A673 (cell line): Measurements from ENCODE around the gene HIPK3. TPM values are rescaled to one million over a fixed set of nuclear protein-coding genes. Genes with fewer than 3 reads are reported as not detected.

Experiments used
- BruUV-seq: library from RNA; stranded (reverse); fragments of 400-500 nt; replicated peaks from 2 replicates; lab custom pipeline; 2021; lab: Mats Ljungman, UMichigan
- CTCF ChIA-PET: fragments of 300-600 bp; sonication (Branson Sonifier 250); formaldehyde crosslinking; loops from one replicate; lab custom pipeline; 2022; ENCODE audit warnings: antibody characterized with exemption; lab: Charles Lee
- POLR2A ChIA-PET: fragments of 300-600 bp; sonication (Branson Sonifier 250); formaldehyde crosslinking; loops from one replicate; lab custom pipeline; 2022; ENCODE audit warnings: antibody characterized with exemption; ENCODE audit not compliant: low non-redundant PET; lab: Charles Lee
- DNase-seq: peaks from one replicate; pipeline ENCODE4 v3.0.0-alpha.2; 2015; ENCODE audit warnings: low spot score
- H3K27ac ChIP-seq: fragments of 200-600 bp; sonication (generic); 2 replicates; pipeline ENCODE4 v1.5.1; 2016; ENCODE audit warnings: mixed run types, low read depth, mild to moderate bottlenecking, mixed read lengths, antibody characterized with exemption, low read length; ENCODE audit not compliant: poor library complexity, severe bottlenecking
- H3K27me3 ChIP-seq: fragments of 200-600 bp; sonication (generic); replicated peaks from 2 replicates; pipeline ENCODE4 v1.6.1; 2017; ENCODE audit warnings: mixed run types, low read depth, mild to moderate bottlenecking, mixed read lengths, antibody characterized with exemption, low read length; ENCODE audit not compliant: insufficient read depth, poor library complexity
- H3K36me3 ChIP-seq: fragments of 200-600 bp; sonication (generic); 2 replicates; pipeline ENCODE4 v1.6.1; 2016; ENCODE audit warnings: mixed run types, mild to moderate bottlenecking, mixed read lengths, antibody characterized with exemption, low read length; ENCODE audit not compliant: insufficient read depth, poor library complexity, severe bottlenecking
- H3K4me1 ChIP-seq: fragments of 200-600 bp; sonication (generic); 2 replicates; pipeline ENCODE4 v1.6.1; 2017; ENCODE audit warnings: mixed run types, mild to moderate bottlenecking, mixed read lengths, antibody characterized with exemption, low read length; ENCODE audit not compliant: insufficient read depth, poor library complexity, severe bottlenecking
- H3K4me3 ChIP-seq: fragments of 200-600 bp; sonication (generic); 2 replicates; pipeline ENCODE4 v1.5.1; 2016; ENCODE audit warnings: low read depth, mixed run types, mild to moderate bottlenecking, mixed read lengths, low read length; ENCODE audit not compliant: poor library complexity, severe bottlenecking
- H3K9me3 ChIP-seq: fragments of 200-600 bp; sonication (generic); 2 replicates; pipeline ENCODE4 v1.6.1; 2016; ENCODE audit warnings: mixed run types, low read depth, mild to moderate bottlenecking, mixed read lengths, antibody characterized with exemption, low read length; ENCODE audit not compliant: poor library complexity, severe bottlenecking
- EZH2 ChIP-seq: fragments of 200-600 bp; sonication (generic); IDR thresholded peaks from 2 replicates; pipeline ENCODE4 v1.6.1; 2017; ENCODE audit warnings: borderline replicate concordance, low read depth, mild to moderate bottlenecking, mixed read lengths, antibody characterized with exemption, low read length; ENCODE audit not compliant: poor library complexity, severe bottlenecking
- intact Hi-C: fragments of 100-400 bp; cut with micrococcal nuclease; formaldehyde crosslinking; loops from one replicate; pipeline ENCODE4 v1.10.0; 2022; ENCODE audit not compliant: unreplicated experiment
- total RNA-seq: library from RNA; stranded (reverse); gene quantifications from 2 replicates; pipeline ENCODE4 v1.2.3, GENCODE V29; 2021
- TF ChIP-seq, protein P1 (sequence below): fragments of 300-800, 200-600 bp; sonication (generic); conservative IDR thresholded peaks from 2 replicates; pipeline ENCODE4 v1.5.1; 2017; ENCODE audit warnings: low read depth, mild to moderate bottlenecking, antibody characterized with exemption, low read length, moderate library complexity, mixed read lengths

The HIPK3 gene
- total RNA-seq, 1 experiment from 2014 or later = 86.7 TPM

DNA sequence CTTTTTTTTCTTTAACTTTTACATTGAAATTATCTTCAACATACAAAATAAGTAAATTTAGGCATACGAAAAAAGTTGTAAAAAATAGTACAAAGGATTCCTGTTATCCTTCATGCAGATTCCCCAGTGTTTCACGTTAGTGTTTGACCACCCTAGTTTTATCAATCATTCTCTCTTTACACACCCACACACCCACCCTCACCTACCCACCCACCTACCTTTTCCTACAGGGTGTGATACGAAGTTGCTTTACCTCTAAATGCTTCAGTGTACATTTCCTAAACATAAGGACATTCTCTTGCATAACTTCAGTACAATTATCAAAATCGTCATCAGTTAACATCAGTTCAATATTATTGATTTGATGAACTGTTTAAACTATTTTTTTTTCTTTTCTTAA, 37.0 kb downstream of the HIPK3 start:
- peaks cover 8% of the 10 kb centered on the region for H3K9me3 ChIP-seq
- H3K4me3 ChIP-seq = no peak overlapping the region
- ChIA-PET POLR2A (no interaction called here), CTCF (no interaction called here)
- peaks cover 4% of the 10 kb centered on the region for H3K4me1 ChIP-seq
- no peak for DNase-seq
- no TSS peak for BruUV-seq
- intact Hi-C loops = no loop called here
- TF ChIP-seq, protein P1, sequence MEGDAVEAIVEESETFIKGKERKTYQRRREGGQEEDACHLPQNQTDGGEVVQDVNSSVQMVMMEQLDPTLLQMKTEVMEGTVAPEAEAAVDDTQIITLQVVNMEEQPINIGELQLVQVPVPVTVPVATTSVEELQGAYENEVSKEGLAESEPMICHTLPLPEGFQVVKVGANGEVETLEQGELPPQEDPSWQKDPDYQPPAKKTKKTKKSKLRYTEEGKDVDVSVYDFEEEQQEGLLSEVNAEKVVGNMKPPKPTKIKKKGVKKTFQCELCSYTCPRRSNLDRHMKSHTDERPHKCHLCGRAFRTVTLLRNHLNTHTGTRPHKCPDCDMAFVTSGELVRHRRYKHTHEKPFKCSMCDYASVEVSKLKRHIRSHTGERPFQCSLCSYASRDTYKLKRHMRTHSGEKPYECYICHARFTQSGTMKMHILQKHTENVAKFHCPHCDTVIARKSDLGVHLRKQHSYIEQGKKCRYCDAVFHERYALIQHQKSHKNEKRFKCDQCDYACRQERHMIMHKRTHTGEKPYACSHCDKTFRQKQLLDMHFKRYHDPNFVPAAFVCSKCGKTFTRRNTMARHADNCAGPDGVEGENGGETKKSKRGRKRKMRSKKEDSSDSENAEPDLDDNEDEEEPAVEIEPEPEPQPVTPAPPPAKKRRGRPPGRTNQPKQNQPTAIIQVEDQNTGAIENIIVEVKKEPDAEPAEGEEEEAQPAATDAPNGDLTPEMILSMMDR = no peak
- no peak for TF ChIP-seq EZH2
- H3K27me3 ChIP-seq = no peaks in the 10 kb centered on the region
- no peaks in the 10 kb centered on the region for H3K36me3 ChIP-seq
- H3K27ac ChIP-seq = no peak overlapping the region

DNA sequence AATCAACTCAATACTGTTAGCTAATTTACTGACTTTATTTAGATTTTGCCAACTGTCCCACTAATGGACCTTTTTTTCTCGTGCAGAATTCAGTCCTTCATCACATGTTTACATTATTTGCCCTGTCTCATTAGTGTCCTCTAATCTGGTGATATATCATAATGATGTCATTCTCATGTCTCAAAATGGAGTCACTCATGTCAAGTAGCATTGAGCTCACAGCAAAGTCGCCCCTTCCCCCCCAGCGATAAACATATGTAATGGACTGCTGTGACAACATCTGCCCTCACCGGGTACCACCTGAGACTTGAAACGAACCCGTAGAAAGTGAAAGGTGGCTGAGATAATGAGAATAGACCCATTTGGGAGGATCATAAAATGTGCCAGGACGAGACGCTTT, 37.6 kb downstream of the HIPK3 start:
- TF ChIP-seq, protein P1 = no peak
- TF ChIP-seq EZH2 = no peak
- H3K9me3 ChIP-seq = peaks cover 8% of the 10 kb centered on the region
- intact Hi-C loops = no loop called here
- H3K4me1 ChIP-seq = peaks cover 4% of the 10 kb centered on the region
- DNase-seq = no peak
- no peak overlapping the region for H3K27ac ChIP-seq
- H3K4me3 ChIP-seq = no peak overlapping the region
- H3K27me3 ChIP-seq = no peaks in the 10 kb centered on the region
- CTCF ChIA-PET = no interaction called here
- POLR2A ChIA-PET = interaction anchor here (0.6 kb wide), 1 partner anchor 273 kb away, joined by 4 read pairs; no protein-coding TSS in a partner anchor
- no TSS peak for BruUV-seq
- no peaks in the 10 kb centered on the region for H3K36me3 ChIP-seq

DNA sequence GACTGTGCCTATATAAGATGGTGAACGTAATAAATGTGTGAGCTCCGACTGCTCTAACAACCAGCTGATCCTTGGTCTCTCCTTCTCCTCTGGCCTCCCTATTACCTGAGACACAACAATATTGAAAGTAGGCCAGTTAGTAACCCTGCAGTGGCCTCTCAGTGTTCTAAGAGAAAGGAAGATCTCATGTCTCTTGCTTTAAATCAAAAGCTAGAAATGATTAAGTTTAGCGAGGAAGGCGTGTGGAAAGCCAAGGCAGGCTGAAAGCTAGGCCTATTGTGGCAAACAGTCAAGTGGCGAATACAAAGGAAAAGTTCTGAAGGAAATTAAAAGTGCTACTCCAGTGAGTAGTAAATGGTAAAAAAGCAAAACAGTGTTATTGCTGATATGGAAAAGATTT, 39.5 kb downstream of the HIPK3 start:
- peaks cover 8% of the 10 kb centered on the region for H3K9me3 ChIP-seq
- POLR2A ChIA-PET = no interaction called here
- H3K4me1 ChIP-seq = no peaks in the 10 kb centered on the region
- CTCF ChIA-PET = no interaction called here
- no peaks in the 10 kb centered on the region for H3K27me3 ChIP-seq
- TF ChIP-seq EZH2 = no peak
- TF ChIP-seq, protein P1 = no peak
- no peak overlapping the region for H3K27ac ChIP-seq
- intact Hi-C loops = no loop called here
- BruUV-seq = no TSS peak
- no peak for DNase-seq
- H3K4me3 ChIP-seq = no peak overlapping the region
- H3K36me3 ChIP-seq = no peaks in the 10 kb centered on the region
